T-helper 9 cell (primary cell): ENCODE data around the gene CDKN1B.
A peak's percentile ranks its signal among the peaks of the same experiment; 100 is the strongest.

Source experiments
- DNase-seq: peaks from one replicate; pipeline ENCODE4 v3.0.0-alpha.2; 2020
- total RNA-seq, 2 donors: gene quantifications; one replicate each; lab custom pipeline; 2026; lab: John Stamatoyannopoulos, UW

Gene CDKN1B
- total RNA-seq, result 394 to 785 reads per million in 2 donors

DNA sequence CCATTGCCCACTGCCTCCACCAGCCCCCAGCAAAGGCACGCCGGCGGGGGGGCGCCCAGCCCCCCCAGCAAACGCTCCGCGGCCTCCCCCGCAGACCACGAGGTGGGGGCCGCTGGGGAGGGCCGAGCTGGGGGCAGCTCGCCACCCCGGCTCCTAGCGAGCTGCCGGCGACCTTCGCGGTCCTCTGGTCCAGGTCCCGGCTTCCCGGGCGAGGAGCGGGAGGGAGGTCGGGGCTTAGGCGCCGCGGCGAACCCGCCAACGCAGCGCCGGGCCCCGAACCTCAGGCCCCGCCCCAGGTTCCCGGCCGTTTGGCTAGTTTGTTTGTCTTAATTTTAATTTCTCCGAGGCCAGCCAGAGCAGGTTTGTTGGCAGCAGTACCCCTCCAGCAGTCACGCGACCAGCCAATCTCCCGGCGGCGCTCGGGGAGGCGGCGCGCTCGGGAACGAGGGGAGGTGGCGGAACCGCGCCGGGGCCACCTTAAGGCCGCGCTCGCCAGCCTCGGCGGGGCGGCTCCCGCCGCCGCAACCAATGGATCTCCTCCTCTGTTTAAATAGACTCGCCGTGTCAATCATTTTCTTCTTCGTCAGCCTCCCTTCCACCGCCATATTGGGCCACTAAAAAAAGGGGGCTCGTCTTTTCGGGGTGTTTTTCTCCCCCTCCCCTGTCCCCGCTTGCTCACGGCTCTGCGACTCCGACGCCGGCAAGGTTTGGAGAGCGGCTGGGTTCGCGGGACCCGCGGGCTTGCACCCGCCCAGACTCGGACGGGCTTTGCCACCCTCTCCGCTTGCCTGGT lies at the start of gene CDKN1B:
Gene CDKN1B (plus strand): TSS at position 576 of the 793 bp plus-strand sequence. CDS start 472 bp downstream, outside the sequence.
- peak; percentile 76 for DNase-seq

DNA sequence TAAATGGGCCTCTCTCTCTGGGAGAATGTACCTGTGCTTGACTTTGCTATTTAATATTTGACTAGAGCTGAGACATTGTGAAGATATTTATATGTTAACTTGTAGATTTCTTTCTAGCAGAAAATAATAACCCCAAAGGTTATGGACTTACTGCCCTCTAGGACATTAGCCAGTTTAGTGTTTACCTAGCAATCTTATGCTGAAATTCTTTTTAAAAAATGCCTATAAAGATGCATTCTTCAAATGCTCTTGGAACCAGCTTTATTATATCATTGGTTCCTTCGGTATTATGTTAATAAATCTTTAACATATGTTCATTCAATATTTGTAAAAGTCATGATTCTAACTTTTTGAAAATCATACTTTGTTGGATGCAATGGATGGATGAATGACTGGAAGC lies 49.2 kb upstream of the CDKN1B start:
- no peak for DNase-seq

DNA sequence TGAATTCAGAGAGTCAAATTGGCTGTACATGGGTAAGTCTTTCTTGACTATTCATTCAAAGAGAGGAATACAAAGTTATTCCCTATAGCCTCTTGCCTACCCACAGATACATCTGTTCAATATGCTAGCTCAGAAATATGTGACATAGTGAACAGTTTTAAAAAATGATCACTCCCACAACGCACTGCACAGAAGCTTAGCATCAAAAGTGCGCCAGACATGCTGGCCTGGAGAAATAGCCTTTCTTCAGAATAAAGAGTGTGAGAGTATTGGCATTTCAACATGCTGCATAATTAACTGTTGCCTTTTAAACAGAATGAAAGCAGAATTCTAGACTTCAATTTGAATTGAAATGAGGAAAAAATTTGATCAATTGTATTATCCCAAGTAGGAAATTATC lies 48.1 kb upstream of the CDKN1B start:
- DNase-seq, result no peak

DNA sequence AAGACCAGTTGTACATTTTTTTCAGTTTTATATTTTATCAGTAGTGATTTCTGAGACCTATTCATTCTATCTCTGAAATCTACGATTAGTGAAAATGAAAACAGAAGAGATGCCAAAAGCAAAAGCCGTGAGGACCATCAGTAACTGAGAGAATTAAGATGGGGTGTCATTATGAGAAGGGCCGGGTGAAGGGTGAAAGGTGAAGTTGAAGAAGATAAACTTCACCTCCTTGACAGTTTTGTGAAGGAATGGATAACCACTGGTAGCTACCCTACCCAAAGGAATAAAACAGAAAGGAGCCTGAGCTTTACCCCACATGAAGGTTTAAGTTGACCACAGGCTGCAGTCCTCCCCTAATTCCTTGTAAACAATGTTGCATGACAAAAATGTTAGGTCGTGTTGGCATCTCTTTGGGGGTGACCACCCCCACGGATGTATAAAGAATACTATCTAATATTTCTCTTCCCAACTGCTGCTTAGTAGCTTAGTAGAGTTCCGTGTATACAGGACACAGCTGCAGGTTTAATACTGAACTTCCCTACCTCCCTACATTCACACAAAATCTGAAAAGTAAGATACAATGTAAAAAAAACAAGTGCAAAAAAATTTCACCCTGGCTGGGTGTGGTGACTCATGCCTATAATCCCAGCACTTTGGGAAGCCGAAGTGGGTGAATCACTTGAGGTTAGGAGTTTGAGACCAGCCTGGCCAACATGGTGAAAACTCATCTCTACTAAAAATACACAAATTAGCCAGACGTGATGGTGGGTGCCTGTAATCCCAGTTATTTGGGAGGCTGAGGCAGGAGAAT lies 45.1 kb upstream of the CDKN1B start:
- DNase-seq, result no peak

DNA sequence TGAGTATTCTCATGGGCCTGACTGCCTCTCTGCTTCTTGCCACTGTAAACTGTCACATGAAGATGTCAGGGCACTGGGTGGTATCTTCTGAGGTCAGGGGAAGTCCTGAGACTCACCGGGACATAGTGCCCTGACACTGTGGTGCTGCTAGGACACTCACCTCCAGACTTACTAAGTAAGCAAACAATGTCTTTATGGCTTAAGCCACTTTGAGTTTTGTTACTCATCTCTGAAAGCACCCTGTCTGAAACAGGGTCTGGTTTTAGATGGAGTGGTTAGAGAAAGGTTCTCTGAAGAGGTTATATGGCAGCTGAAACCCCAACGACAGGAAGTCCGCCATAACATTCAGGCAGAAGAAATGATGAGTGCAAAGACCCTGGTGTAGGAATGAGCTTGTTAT lies 43.9 kb upstream of the CDKN1B start:
- DNase-seq, result no peak

DNA sequence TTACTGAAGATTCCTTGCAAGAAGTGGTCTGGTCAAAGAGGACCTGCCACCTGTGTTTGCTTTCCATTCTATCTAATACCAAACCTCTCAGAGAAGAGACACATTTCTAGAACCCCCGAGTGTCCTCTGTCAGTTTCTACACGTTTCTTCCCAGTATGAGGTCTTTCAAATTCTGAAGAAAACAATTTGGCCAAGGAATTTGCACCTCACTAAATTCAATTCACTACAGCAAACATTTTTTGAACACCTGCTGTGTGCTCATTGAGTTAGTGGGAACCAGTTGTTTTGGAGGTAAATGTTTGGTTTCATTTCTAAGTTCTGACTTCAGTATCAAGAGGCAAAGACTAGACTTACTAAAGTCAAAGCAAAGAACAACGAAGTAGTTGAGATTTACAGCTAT lies 40.6 kb upstream of the CDKN1B start:
- no peak for DNase-seq

DNA sequence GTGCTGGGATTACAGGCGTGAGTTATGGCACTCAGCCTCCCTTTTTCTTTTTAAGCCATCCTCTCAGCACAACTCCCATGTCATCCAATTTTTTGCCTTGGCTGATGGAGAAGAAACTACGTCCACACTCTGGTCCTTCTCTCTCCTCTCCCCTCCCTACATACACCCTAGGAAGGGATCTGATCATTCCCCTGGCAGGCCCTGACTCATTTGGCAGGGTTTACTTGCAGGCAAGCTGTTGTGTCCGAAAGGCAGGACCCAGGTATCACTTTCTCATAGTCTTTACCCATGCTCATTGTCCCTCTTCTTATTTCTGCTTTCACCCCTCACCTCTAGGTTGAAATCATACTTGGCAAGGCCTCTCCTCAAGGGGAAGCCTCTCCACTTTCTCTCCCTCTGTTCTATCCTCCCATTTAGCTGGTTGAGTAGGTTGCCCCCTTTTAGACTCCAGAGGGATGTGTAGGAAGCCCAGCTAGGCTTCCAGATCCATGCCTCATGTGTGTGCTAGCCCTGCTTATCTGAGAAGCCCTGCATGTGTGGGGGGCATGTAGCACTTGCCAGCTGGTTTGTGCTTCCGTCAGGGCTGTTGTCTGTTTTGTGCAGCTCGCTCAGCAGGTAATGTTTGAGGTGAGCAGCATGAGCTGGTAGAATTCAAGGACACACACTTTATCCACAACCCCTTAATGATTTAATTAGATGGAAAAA lies 36.0 kb upstream of the CDKN1B start:
- DNase-seq, result no peak

DNA sequence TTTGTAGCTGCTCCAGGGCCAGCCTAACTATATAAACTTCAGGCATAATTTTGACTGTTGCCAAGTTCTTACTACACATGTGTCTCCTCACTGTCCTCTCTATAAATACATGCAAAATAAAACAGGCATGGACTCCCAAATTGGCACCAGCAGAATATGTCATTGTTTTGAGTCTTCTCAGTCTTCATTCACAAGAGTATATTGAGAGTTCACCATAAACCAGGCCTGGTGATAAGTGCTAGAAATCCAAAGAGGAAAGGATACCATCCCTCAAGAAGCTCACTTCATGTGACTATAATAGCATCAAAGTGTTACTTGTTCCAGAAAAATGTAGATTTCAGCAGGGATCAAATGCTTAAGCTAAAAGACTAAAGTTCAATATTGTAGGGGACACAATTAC lies 34.9 kb upstream of the CDKN1B start:
- no peak for DNase-seq

DNA sequence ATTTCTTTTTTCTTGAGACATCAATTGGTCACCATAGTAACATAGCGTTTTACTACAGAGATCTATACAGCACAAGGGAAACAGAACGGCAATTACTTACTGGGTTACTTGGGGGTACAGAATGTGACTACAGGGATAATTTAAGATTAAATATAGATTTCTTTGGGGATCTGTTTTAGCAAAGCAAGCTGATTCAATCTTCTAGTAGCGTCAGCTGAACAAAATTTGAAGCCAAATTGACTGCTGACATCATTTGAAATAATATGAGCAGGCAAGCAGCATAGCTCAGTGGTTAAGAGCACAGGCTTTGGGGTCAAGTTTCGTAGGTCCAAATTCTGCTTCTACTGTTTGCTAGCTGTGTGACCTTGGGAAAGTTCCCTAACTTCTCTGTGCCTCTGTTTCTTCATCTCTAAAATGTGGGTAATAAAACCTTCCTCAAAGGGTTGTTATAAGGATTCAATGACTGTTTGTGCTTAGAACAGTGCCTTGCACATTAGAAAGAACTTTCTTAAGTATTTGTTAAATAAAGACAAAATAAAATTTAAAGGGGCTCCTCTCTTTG lies 34.0 kb upstream of the CDKN1B start:
- no peak for DNase-seq

DNA sequence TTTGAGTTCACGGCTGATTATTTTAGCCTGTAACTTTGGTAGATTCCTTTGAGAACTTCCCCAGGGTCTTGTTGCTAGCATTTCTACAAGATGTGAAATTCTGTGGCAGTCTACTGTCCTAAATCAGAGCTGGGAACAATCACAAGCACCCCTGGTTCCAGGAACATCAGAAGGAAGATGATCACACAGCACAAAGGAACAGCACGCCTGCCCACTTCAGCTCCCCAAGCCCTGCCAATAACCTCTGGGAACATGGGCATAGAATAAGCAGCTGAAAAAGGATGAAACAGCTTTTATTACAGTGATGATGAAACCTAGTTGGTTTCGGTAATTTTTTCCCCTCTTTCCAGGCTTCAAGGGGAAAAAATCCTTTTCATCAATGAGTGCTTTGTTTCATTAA lies 33.4 kb upstream of the CDKN1B start:
- no peak for DNase-seq

DNA sequence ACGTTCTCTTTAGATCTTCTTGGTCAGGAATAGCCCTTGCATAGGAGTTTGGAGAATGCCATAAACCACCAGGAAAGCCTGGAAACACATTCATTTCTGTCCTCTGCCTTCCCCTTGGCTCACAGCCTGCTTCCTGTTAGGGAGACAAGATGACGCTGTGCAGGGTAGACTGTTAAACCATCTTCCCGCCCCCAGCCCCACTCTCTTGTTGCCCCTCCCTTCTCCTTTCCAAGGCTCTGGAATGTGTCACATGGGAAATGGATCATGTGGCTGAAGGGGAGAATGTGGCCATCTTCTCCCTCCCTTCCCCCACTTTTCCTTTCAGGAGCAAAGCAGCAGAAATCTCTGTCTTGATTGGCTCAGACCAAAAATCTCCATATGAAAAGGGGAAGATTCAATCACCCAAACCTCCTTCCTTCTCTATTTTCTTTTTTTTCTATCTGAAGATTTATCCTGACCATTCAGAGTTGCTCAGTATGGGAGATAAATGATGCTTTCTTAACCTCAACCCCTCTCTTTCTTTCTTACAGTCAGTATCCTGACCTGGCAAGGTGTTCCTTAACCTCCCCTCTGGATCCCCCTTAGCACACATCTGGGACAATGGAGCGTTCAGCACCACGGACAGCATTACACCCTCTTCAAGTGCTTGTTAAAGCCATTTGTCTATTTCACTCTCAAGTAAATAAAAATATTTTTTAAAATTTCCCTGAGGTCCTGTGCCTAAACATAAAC lies 32.6 kb upstream of the CDKN1B start:
- DNase-seq, result no peak

DNA sequence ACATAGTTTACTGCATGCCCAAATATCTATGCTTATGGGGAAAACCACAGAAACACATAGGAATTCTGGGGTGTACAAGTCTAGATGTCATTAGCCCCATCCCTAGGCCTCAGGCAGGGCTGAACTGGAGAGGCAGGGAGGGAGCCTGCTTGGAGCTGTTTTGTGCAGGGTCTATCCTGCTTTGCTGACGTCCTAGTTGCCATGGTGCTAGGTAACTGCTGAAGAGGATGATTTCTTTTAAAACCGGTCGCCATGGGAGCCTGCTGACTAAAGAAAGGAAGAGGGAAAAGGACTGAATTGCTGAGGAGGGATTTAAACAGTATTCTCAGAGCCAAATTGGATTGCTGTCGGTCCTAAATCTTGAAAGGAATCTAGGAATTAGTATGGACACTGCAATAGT lies 31.9 kb upstream of the CDKN1B start:
- no peak for DNase-seq

DNA sequence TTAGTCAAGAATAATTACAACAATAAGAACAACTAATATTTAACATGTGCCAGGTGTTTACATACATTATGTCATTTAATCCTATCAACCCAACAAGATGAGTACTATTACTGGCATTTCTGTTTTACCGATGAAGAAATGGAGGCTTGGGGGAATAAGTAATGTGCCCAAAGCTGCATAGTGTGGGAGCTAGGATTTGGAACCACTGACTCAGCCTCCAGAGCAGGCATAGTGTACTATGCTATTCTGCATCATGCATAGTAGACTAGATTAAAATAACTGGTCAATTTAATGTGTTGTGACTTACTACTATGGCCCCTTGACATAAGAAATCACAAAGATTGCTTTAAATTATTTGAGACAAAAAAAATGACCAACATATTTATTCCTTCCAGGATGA lies 30.7 kb upstream of the CDKN1B start:
- DNase-seq, result no peak

DNA sequence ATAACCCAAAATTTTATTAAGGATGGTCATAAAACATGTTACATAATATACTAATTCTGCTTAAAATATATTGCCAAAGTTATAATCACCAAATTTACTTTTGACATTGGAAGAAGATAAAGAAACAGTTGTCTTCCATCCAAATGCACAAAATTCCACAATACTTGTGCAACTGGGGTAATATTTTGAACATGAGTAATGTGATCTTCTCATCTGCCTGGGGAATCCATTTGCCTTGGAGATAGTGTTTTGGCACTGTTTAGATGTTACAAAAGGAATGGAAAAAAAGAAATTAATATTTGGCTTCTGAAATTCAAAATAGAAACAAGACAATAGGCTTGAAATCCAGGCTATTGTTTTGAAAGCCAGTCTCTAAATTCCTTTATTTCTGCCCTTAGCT lies 30.2 kb upstream of the CDKN1B start:
- no peak for DNase-seq

DNA sequence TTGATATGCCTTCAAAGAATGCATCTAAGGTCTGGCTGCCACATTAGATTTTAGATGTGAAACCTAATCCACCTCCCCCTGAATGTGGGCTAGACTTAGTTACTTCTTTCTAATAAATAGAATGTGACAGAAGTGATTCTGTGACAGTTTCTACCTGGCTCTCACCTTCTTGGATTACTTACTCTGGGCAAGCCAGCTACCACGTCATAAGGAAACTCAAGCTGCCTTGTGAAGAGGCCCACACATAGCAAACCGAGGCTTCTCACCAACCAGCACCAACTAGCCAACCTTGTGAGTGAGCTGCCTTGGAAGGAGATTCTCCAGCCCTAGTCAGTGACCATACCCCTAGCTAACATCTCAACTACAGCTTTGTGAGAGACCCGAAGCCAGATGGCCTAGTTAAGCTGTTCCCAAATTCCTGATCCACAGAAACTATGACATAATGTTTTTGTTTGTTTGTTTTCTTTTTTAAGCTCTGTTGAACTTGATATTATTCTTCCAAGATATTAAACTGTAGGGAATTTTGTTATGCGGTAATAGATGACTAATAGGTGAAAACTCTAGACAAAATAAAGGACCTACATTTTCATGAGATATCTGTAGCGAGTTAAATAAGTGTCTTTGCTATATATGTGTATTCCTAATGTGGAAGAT lies 27.4 kb upstream of the CDKN1B start:
- DNase-seq, result no peak

DNA sequence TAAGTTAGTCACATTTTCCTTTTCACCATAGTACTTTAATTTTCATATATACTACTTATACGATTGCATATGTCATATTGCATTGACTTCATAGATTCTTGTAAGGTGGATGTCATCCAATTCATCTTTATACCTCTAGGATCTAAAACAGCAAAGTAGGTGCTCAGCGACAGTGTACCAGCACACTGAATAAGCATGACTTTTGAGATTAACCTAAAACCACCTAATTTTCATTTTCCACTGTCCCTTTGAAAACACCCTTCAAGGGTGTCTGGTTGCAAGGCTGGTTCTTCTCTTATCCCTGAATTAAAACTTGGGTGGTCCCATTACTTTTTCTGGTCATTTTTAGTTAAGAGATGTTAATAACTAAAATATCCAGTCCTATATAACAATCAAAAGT lies 25.6 kb upstream of the CDKN1B start:
- DNase-seq, result no peak

DNA sequence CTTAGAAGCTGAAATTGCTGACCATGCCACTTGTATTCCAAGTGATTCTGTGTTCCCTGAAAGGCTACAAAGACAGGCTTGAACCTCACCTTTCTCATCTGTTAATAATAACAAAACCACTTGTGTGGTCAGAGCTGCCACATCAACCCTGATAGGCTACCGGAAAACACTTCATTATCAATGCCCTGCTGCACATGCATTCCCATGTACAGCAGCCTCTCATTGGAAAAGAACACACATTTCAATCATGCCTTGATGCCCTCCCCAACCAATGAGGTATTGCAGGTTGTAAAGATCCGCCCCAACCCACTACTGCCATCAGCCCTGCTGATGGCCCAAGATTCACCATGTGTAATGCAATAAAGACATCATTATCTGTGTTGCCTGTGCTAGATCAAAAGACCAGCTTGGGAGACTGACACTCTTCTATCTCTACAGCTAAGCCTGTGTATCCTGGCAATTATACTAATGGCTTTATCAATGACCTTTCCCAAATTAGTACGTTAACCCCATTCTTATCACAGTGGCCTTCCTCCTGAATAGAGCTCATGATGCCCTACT lies 24.0 kb upstream of the CDKN1B start:
- no peak for DNase-seq

DNA sequence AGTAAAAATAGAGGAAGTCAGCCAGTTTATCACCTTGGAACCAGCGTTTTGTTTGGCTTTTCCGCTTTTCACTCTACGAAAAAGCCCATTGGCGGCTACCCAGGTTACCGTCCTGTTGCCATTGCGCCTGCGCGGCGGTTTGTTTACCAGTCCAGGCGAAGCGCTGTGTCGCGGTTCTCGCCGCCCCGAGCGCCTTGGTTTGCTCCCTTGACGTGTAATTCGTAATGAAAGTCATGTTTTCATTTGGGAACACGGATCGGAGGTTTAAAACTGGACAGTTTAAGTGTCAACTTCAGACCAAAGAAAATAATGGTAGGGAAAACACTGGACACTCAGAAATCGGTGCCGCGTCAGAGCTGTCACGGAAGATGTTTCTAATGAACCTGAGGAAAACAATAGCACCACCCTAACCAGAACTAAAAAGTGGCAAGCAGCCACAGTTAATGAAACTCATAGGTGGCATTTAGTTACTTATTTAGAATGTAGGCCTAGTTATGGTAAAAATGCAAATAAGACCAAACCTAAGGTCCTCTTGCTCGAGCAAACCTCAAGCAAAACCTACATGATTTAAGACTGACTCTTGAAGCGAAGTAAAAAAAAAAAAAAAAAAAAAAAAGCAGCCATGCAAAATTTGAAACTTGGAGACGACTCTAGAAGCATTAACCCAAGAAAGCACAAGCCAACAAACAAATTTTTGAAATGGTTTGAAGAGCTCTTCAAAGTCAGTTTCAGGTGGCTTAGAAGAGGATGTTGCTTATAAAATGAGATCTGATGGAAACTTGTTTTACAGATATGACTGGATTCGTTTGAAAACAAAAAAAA lies 20.4 kb upstream of the CDKN1B start:
- peak; percentile 88 for DNase-seq

DNA sequence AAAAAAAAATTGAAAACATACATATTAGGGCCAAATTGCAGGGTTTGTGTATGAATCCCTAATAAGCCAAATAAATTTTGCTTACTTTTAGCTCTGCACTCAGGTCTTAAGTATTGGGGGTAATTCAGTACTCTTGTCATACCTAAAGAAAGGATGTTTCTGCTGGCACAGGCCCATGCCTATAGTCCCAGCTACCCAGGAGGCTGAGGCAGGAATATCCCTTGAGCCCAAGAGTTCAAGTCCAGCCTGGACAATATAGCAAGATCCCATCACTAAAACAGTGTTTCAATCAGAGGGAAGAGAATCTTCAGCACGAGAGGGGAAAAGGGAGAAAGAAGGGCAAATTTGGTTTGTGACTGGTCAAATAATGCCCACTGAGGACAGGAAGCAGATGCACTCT lies 17.8 kb upstream of the CDKN1B start:
- no peak for DNase-seq

DNA sequence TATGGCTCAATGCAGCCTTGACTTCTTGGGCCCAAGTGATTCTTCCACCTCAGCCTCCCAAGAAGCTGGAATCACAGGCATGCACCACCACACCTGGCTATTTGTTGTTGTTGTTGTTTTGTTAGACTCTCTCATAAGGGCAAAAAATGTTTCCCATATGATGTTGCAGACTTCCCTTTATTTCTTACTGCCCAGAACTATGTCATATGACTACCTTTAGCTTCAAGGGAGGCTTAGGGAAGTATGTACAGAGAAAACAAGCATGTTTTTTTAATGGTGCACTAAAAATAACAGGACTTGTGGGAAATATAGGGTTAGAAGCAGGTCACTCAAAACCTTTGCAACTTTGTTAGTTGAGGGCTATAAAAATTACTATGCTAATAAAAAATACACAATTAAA lies 16.9 kb upstream of the CDKN1B start:
- no peak for DNase-seq

DNA sequence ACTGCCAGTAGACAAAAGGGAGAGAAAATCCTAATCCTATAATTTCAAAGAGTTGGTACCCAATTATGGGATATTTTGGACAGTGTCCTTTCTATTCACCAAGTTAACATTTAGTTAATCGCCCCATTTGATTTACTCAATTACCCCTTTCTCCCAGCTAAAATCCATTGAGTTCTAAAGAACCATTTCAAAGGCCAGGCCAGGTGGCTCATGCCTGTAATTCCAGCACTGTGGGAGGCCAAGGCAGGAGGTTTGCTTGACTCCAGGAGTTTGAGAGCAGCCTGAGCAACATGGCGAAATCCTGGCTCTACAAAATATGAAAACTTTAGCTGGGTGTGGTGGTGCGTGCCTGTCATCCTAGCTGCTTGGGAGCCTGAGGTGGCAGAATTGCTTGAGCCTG lies 15.7 kb upstream of the CDKN1B start:
- DNase-seq, result no peak
